Measurements from ENCODE around the gene PSMA6.
"Not testable (repeated sequence)": the region's sequence is repeated elsewhere in the genome, so short reads cannot be mapped to it uniquely, and the experiment has no call there.

Gene PSMA6

GRCh38 chr14:35343702-35344101 lies 51.5 kb downstream of the PSMA6 start:
- DNase-seq (ENCODE audit: low read depth in 2 of 2), result no peak

GRCh38 chr14:35344107-35344807 lies 52.1 kb downstream of the PSMA6 start:
- no peak for DNase-seq (ENCODE audit: low read depth in 2 of 2)

GRCh38 chr14:35346738-35347322 lies 54.6 kb downstream of the PSMA6 start:
- DNase-seq (ENCODE audit: low read depth in 2 of 2), result no peak

GRCh38 chr14:35347323-35348043 lies 55.3 kb downstream of the PSMA6 start:
- no peak for DNase-seq (ENCODE audit: low read depth in 2 of 2)

GRCh38 chr14:35348044-35348380 lies 55.8 kb downstream of the PSMA6 start:
- DNase-seq (ENCODE audit: low read depth in 2 of 2), result not testable (repeated sequence)

GRCh38 chr14:35349496-35350365 lies 57.5 kb downstream of the PSMA6 start:
- DNase-seq (ENCODE audit: low read depth in 2 of 2), result no peak

- DNase-seq (ENCODE audit: low read depth in 2 of 2), result no peak
Observed at GRCh38 chr14:35351497-35351896, 59.3 kb downstream of the PSMA6 start.

GRCh38 chr14:35351897-35352273 lies 59.7 kb downstream of the PSMA6 start:
- DNase-seq (ENCODE audit: low read depth in 2 of 2), result no peak

- DNase-seq (ENCODE audit: low read depth in 2 of 2), result no peak
Observed at GRCh38 chr14:35352274-35353233, 60.4 kb downstream of the PSMA6 start.

GRCh38 chr14:35353409-35354172 lies 61.4 kb downstream of the PSMA6 start:
- no peak for DNase-seq (ENCODE audit: low read depth in 2 of 2)

GRCh38 chr14:35355235-35355634 lies 63.1 kb downstream of the PSMA6 start:
- DNase-seq (ENCODE audit: low read depth in 2 of 2), result not testable (repeated sequence)

GRCh38 chr14:35355981-35356841 lies 64.0 kb downstream of the PSMA6 start:
- peak; percentile 31 to 36 for DNase-seq (ENCODE audit: low read depth in 2 of 2)

- not testable (repeated sequence) for DNase-seq (ENCODE audit: low read depth in 2 of 2)
Observed at GRCh38 chr14:35359655-35360054, 67.5 kb downstream of the PSMA6 start.

GRCh38 chr14:35361141-35361480 lies 68.9 kb downstream of the PSMA6 start:
- no peak for DNase-seq (ENCODE audit: low read depth in 2 of 2)

- DNase-seq (ENCODE audit: low read depth in 2 of 2), result no peak
Observed at GRCh38 chr14:35362450-35362849, 70.3 kb downstream of the PSMA6 start.

GRCh38 chr14:35362911-35363374 lies 70.8 kb downstream of the PSMA6 start:
- no peak for DNase-seq (ENCODE audit: low read depth in 2 of 2)

GRCh38 chr14:35365130-35366055 lies 73.2 kb downstream of the PSMA6 start:
- DNase-seq (ENCODE audit: low read depth in 2 of 2), result peak; percentile 67 to 71

- no peak for DNase-seq (ENCODE audit: low read depth in 2 of 2)
Observed at GRCh38 chr14:35366056-35366451, 73.9 kb downstream of the PSMA6 start.
